ENCODE results near the gene IQGAP1.
"Not testable (repeated sequence)": the region's sequence is repeated elsewhere in the genome, so short reads cannot be mapped to it uniquely, and the experiment has no call there.

The IQGAP1 gene

GRCh38 chr15:90387534-90388461, at the start of gene IQGAP1:
IQGAP1 (plus strand) TSS chr15:90388242; CDS start chr15:90388342, 100 bp downstream.
- peak within 1 kb of the TSS; percentile 89 to 100 (median 97) for H3K9ac ChIP-seq
- TF ChIP-seq Cebpa-rat (IDR thresholded peaks at IDR 0.05): no peak
- H3K36me3 ChIP-seq: peaks cover 23 to 33% (median 24%) of the 10 kb centered on the region in 11 experiments
- peaks cover 42 to 52% (median 50%) of the 10 kb centered on the region in 10 experiments for H3K4me1 ChIP-seq
- H3K4me2 ChIP-seq: peak within 1 kb of the TSS; percentile 88 to 99 (median 91)
- H3K9me3 ChIP-seq (replicated peaks in 1 of 11): no peaks in the 10 kb centered on the region
- no peaks in the 10 kb centered on the region for H3K27me3 ChIP-seq
- H4K20me1 ChIP-seq: peaks cover 29 to 39% (median 38%) of the 10 kb centered on the region in 11 experiments; a peak in 21 of 22 replicates
- H3K27ac ChIP-seq: peak within 1 kb of the TSS; percentile 86 to 99 (median 93)
- peak within 1 kb of the TSS; percentile 71 to 89 (median 79) for H3K4me3 ChIP-seq

- Histone ChIP-seq H4K20me1 (no peaks in the 10 kb centered on the region), H3K4me1 (peaks cover 27 to 69% (median 48%) of the 10 kb centered on the region in 10 experiments), H3K36me3 (no peaks in the 10 kb centered on the region), H3K27ac (no peak overlapping the region), H3K27me3 (no peaks in the 10 kb centered on the region), H3K9ac (no peak overlapping the region), H3K4me3 (no peak overlapping the region), H3K9me3 (replicated peaks in 1 of 11) (no peaks in the 10 kb centered on the region), H3K4me2 (peak overlapping the region in 2 of 11 experiments; percentile 79 to 80; a peak in 3 of 22 replicates)
- no peak for TF ChIP-seq Cebpa-rat (IDR thresholded peaks at IDR 0.05)
Measured at GRCh38 chr15:90338532-90338931, 49.5 kb upstream of the IQGAP1 start.

GRCh38 chr15:90340345-90340744, 47.7 kb upstream of the IQGAP1 start:
- TF ChIP-seq Cebpa-rat (IDR thresholded peaks at IDR 0.05): no peak
- Histone ChIP-seq H3K4me2 (no peak overlapping the region), H3K9me3 (replicated peaks in 1 of 11) (no peaks in the 10 kb centered on the region), H3K27ac (no peak overlapping the region), H3K36me3 (no peaks in the 10 kb centered on the region), H3K4me1 (peaks cover 29 to 87% (median 59%) of the 10 kb centered on the region in 10 experiments), H4K20me1 (no peaks in the 10 kb centered on the region), H3K4me3 (no peak overlapping the region), H3K9ac (no peak overlapping the region), H3K27me3 (no peaks in the 10 kb centered on the region)

- Histone ChIP-seq H3K9ac (no peak overlapping the region), H3K27ac (peak overlapping the region in 5 of 11 experiments; percentile 37 to 61 (median 42); a peak in 10 of 22 replicates), H3K9me3 (replicated peaks in 1 of 11) (no peaks in the 10 kb centered on the region), H3K4me1 (peaks cover 18 to 68% (median 39%) of the 10 kb centered on the region in 10 experiments), H3K4me2 (peak overlapping the region; percentile 4 to 84 (median 74); a peak in 19 of 22 replicates), H3K36me3 (no peaks in the 10 kb centered on the region), H3K27me3 (no peaks in the 10 kb centered on the region), H3K4me3 (no peak overlapping the region), H4K20me1 (no peaks in the 10 kb centered on the region)
- no peak for TF ChIP-seq Cebpa-rat (IDR thresholded peaks at IDR 0.05)
Measured at GRCh38 chr15:90343302-90343790, 44.7 kb upstream of the IQGAP1 start.

GRCh38 chr15:90344662-90345061, 43.4 kb upstream of the IQGAP1 start:
- no peaks in the 10 kb centered on the region for H3K36me3 ChIP-seq
- no peak overlapping the region for H3K4me3 ChIP-seq
- H3K4me2 ChIP-seq: peak overlapping the region in 5 of 11 experiments; percentile 71 to 84 (median 82); a peak in 9 of 22 replicates
- H3K9me3 ChIP-seq (replicated peaks in 1 of 11): no peaks in the 10 kb centered on the region
- peaks cover 18 to 57% (median 34%) of the 10 kb centered on the region in 10 experiments for H3K4me1 ChIP-seq
- no peaks in the 10 kb centered on the region for H3K27me3 ChIP-seq
- no peaks in the 10 kb centered on the region for H4K20me1 ChIP-seq
- H3K9ac ChIP-seq: no peak overlapping the region
- no peak for TF ChIP-seq Cebpa-rat (IDR thresholded peaks at IDR 0.05)
- H3K27ac ChIP-seq: no peak overlapping the region

- Histone ChIP-seq H3K4me2 (peak overlapping the region in 4 of 11 experiments; percentile 9 to 84 (median 80); a peak in 7 of 22 replicates), H3K4me1 (peaks cover 18 to 53% (median 30%) of the 10 kb centered on the region in 10 experiments), H3K36me3 (no peaks in the 10 kb centered on the region), H4K20me1 (no peaks in the 10 kb centered on the region), H3K9ac (no peak overlapping the region; a peak in 1 of 22 replicates), H3K27ac (peak overlapping the region in 2 of 11 experiments; percentile 24 to 36; a peak in 1 of 22 replicates), H3K27me3 (no peaks in the 10 kb centered on the region), H3K9me3 (replicated peaks in 1 of 11) (no peaks in the 10 kb centered on the region), H3K4me3 (no peak overlapping the region)
- TF ChIP-seq Cebpa-rat (IDR thresholded peaks at IDR 0.05): no peak
Measured at GRCh38 chr15:90345857-90346256, 42.2 kb upstream of the IQGAP1 start.

- not testable (repeated sequence) for H3K27me3 ChIP-seq, H3K9ac ChIP-seq, H3K36me3 ChIP-seq
Measured at GRCh38 chr15:90347431-90348065, 40.5 kb upstream of the IQGAP1 start.

GRCh38 chr15:90348456-90348855, 39.6 kb upstream of the IQGAP1 start:
- Histone ChIP-seq H3K4me2 (no peak overlapping the region), H3K9me3 (replicated peaks in 1 of 11) (no peaks in the 10 kb centered on the region), H3K4me1 (peaks cover 2 to 45% (median 24%) of the 10 kb centered on the region in 10 experiments), H3K27me3 (no peaks in the 10 kb centered on the region), H4K20me1 (no peaks in the 10 kb centered on the region), H3K4me3 (no peak overlapping the region), H3K36me3 (no peaks in the 10 kb centered on the region), H3K9ac (no peak overlapping the region), H3K27ac (no peak overlapping the region)
- TF ChIP-seq Cebpa-rat (IDR thresholded peaks at IDR 0.05): no peak

More at GRCh38 chr15:90347431-90348065, 40.5 kb upstream of the IQGAP1 start:
- not testable (repeated sequence) for H3K9me3 ChIP-seq (replicated peaks in 1 of 11); H4K20me1 ChIP-seq; H3K4me3 ChIP-seq; H3K27ac ChIP-seq; H3K4me2 ChIP-seq
- H3K4me1 ChIP-seq: peaks cover 11 to 48% (median 29%) of the 10 kb centered on the region in 10 experiments

GRCh38 chr15:90349072-90349471, 39.0 kb upstream of the IQGAP1 start:
- no peak for TF ChIP-seq Cebpa-rat (IDR thresholded peaks at IDR 0.05)
- H3K9ac ChIP-seq: no peak overlapping the region

More at GRCh38 chr15:90349072-90349471, 39.0 kb upstream of the IQGAP1 start:
- Histone ChIP-seq H3K27me3 (no peaks in the 10 kb centered on the region), H3K9me3 (replicated peaks in 1 of 11) (no peaks in the 10 kb centered on the region), H3K4me2 (no peak overlapping the region), H3K4me3 (no peak overlapping the region), H4K20me1 (no peaks in the 10 kb centered on the region), H3K36me3 (no peaks in the 10 kb centered on the region), H3K27ac (no peak overlapping the region), H3K4me1 (peaks cover 0 to 39% (median 18%) of the 10 kb centered on the region in 10 experiments; a peak in 17 of 20 replicates)

All from BLaER1 treated with 17β-estradiol and CSF1 and Interleukin-3, amounts not matched to agents 10 nM and 100 nM (cell line).